ENCODE measurements around the gene CD81.

DNA sequence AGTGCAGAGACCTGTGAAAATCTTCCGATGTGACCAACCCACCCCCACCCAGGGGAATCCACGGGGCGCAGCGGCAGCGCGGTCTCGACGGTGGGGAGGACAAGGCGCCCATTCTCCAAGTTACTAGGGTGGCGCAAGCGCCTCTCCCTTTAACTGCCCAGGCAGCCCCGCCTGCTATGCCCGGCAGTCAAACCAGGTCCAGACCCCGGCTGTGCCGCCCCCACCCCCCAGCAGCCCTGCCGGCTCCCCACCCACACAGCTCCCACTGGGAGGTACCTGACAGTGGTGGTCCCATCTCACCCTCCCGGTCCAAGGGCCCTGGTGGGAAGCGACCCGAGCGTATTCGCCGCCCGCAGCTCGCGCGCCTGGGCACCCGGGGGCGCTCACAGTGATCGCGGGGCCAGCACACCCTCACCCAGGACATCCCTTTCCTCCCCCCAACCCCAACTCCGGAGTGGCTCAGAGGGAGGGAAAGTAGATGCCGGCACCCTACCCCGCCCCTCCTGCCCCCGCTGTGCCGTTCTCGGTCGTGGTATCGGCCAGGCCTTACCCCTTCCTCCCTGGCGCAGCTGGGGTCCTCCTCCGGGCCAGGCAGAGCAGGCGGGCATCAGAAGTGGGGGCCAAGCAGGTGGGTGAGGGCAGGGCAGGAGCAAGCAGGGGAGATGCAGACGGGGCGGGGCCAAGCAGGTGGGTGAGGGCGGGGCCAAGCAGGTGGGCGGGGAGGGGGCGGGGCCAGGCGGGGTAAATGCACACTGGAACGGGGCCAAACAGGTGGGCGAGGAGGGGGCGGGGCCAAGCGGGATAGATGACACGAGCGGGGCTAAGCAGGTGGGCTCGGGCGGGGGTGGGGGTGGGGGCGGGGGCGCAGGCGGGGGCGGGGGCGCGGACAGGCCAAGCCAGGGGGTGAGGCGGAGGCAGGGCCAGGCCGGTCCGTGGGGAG, 67.0 kb downstream of the CD81 start, which contains the start of gene TRPM5:
- TF ChIP-seq, protein P1, sequence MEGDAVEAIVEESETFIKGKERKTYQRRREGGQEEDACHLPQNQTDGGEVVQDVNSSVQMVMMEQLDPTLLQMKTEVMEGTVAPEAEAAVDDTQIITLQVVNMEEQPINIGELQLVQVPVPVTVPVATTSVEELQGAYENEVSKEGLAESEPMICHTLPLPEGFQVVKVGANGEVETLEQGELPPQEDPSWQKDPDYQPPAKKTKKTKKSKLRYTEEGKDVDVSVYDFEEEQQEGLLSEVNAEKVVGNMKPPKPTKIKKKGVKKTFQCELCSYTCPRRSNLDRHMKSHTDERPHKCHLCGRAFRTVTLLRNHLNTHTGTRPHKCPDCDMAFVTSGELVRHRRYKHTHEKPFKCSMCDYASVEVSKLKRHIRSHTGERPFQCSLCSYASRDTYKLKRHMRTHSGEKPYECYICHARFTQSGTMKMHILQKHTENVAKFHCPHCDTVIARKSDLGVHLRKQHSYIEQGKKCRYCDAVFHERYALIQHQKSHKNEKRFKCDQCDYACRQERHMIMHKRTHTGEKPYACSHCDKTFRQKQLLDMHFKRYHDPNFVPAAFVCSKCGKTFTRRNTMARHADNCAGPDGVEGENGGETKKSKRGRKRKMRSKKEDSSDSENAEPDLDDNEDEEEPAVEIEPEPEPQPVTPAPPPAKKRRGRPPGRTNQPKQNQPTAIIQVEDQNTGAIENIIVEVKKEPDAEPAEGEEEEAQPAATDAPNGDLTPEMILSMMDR (IDR thresholded peaks at IDR 0.05; ENCODE audit: insufficient read depth, low read length, poor library complexity, severe bottlenecking) = no peak
- no peak for TF ChIP-seq EZH2phosphoT487 (conservative IDR thresholded peaks at IDR 0.05; ENCODE audit: low read length)

Measured in SU-DHL-6 (cell line).